WTC11 (cell line): Measurements from ENCODE around the gene B4GALT2. TPM values are rescaled to one million over a fixed set of nuclear protein-coding genes. Genes with fewer than 3 reads are reported as not detected.

Experiments
- ATAC-seq: fragments of 200-7000 bp; cut with Tn5 transposase; 2 replicates; pipeline ENCODE4 v1.10.0; 2021; ENCODE audit warnings: mild to moderate bottlenecking, moderate library complexity
- CTCF ChIA-PET: fragments of 300-600 bp; sonication (Branson Sonifier 250); formaldehyde crosslinking; loops from one replicate; lab custom pipeline; 2021; ENCODE audit warnings: antibody characterized with exemption; lab: Charles Lee
- POLR2A ChIA-PET: fragments of 350-600 bp; sonication (Branson Sonifier 250); formaldehyde crosslinking; loops from one replicate; lab custom pipeline; 2021; ENCODE audit warnings: antibody characterized with exemption; lab: Charles Lee
- DNase-seq: peaks from one replicate; pipeline ENCODE4 v3.0.0; 2021; ENCODE audit warnings: low spot score
- H3K27ac Mint-ChIP-seq: 2 replicates; pipeline ENCODE4 v1.8.0; 2021; ENCODE audit warnings: mixed read lengths
- H3K27me3 Mint-ChIP-seq: 2 replicates; pipeline ENCODE4 v1.8.0; 2021; ENCODE audit warnings: low read depth, mild to moderate bottlenecking, moderate library complexity, mixed read lengths
- H3K36me3 Mint-ChIP-seq: 2 replicates; pipeline ENCODE4 v1.8.0; 2021; ENCODE audit warnings: mixed read lengths
- H3K4me1 Mint-ChIP-seq: 2 replicates; pipeline ENCODE4 v1.8.0; 2022; ENCODE audit warnings: mixed read lengths
- H3K4me3 Mint-ChIP-seq: 2 replicates; pipeline ENCODE4 v1.8.0; 2021; ENCODE audit warnings: mild to moderate bottlenecking, moderate library complexity, mixed read lengths
- H3K9me3 Mint-ChIP-seq: 2 replicates; pipeline ENCODE4 v1.8.0; 2021; ENCODE audit warnings: mixed read lengths
- ERG ChIP-seq: fragments of 250-450 bp; sonication (Bioruptor Pico); IDR thresholded peaks from 2 replicates; pipeline ENCODE4 v1.8.0; 2021; ENCODE audit warnings: mild to moderate bottlenecking
- FOXK1 ChIP-seq: sonication (generic); formaldehyde crosslinking; IDR thresholded peaks from 2 replicates; pipeline ENCODE4 v1.8.0; 2022; ENCODE audit warnings: mild to moderate bottlenecking, moderate library complexity, missing genetic modification reagents
- GTF2I ChIP-seq: fragments of 250-450 bp; sonication (Bioruptor Pico); conservative IDR thresholded peaks from 2 replicates; pipeline ENCODE4 v1.4.0; 2021; ENCODE audit warnings: mild to moderate bottlenecking
- HMGA2 ChIP-seq: fragments of 250-450 bp; sonication (Bioruptor Pico); IDR thresholded peaks from 2 replicates; pipeline ENCODE4 v1.4.0; 2021; ENCODE audit warnings: mild to moderate bottlenecking, moderate library complexity
- NFATC4 ChIP-seq: fragments of 250-450 bp; sonication (Bioruptor Pico); IDR thresholded peaks from 2 replicates; pipeline ENCODE4 v1.9.0; 2021; ENCODE audit warnings: mild to moderate bottlenecking
- NR2C2 ChIP-seq: sonication (generic); formaldehyde crosslinking; IDR thresholded peaks from 2 replicates; pipeline ENCODE4 v1.8.0; 2022; ENCODE audit warnings: mild to moderate bottlenecking, missing genetic modification reagents
- OVOL2 ChIP-seq: fragments of 250-450 bp; sonication (Bioruptor Pico); IDR thresholded peaks from 2 replicates; pipeline ENCODE4 v1.9.0; 2021; ENCODE audit warnings: mild to moderate bottlenecking, borderline replicate concordance
- PRDM15 ChIP-seq: sonication (generic); formaldehyde crosslinking; IDR thresholded peaks from 2 replicates; pipeline ENCODE4 v1.8.0; 2022; ENCODE audit warnings: missing genetic modification reagents
- PRRX2 ChIP-seq: fragments of 250-450 bp; sonication (Bioruptor Pico); IDR thresholded peaks from 2 replicates; pipeline ENCODE4 v1.8.0; 2021; ENCODE audit warnings: mild to moderate bottlenecking
- RORB ChIP-seq: fragments of 250-450 bp; sonication (Bioruptor Pico); IDR thresholded peaks from 2 replicates; pipeline ENCODE4 v1.9.0; 2021; ENCODE audit warnings: mild to moderate bottlenecking
- TCF7 ChIP-seq: sonication (generic); formaldehyde crosslinking; IDR thresholded peaks from 2 replicates; pipeline ENCODE4 v1.8.0; 2022; ENCODE audit warnings: mild to moderate bottlenecking, low read depth, missing genetic modification reagents, moderate library complexity
- TP53 ChIP-seq: sonication (generic); formaldehyde crosslinking; IDR thresholded peaks from 2 replicates; pipeline ENCODE4 v1.8.1; 2023; ENCODE audit warnings: mild to moderate bottlenecking, missing genetic modification reagents
- ZMAT4 ChIP-seq: fragments of 250-450 bp; sonication (Bioruptor Pico); IDR thresholded peaks from 2 replicates; pipeline ENCODE4 v1.9.0; 2021; ENCODE audit warnings: mild to moderate bottlenecking
- ZNF121 ChIP-seq: sonication (generic); formaldehyde crosslinking; IDR thresholded peaks from 2 replicates; pipeline ENCODE4 v1.8.0; 2023; ENCODE audit warnings: missing genetic modification reagents
- ZNF232 ChIP-seq: sonication (generic); formaldehyde crosslinking; IDR thresholded peaks from 2 replicates; pipeline ENCODE4 v1.8.0; 2022; ENCODE audit warnings: mild to moderate bottlenecking, missing genetic modification reagents
- total RNA-seq: library from RNA; stranded (reverse); gene quantifications from 3 replicates; pipeline ENCODE4 v1.2.3, GENCODE V29; 2021
- TF ChIP-seq, protein P1 (sequence below): sonication (generic); formaldehyde crosslinking; IDR thresholded peaks from 2 replicates; pipeline ENCODE4 v1.8.1; 2023; ENCODE audit warnings: mild to moderate bottlenecking, moderate library complexity, missing genetic modification reagents
- TF ChIP-seq, protein P2 (sequence below): sonication (generic); formaldehyde crosslinking; IDR thresholded peaks from 2 replicates; pipeline ENCODE4 v1.8.1; 2023; ENCODE audit warnings: mild to moderate bottlenecking, missing genetic modification reagents, moderate library complexity
- TF ChIP-seq, protein P3 (sequence below): sonication (generic); formaldehyde crosslinking; IDR thresholded peaks from 2 replicates; pipeline ENCODE4 v1.8.0; 2022; ENCODE audit warnings: mild to moderate bottlenecking, missing genetic modification reagents

The B4GALT2 gene
- total RNA-seq, 1 experiment from 2014 or later: 66.7 TPM

- no peak for TF ChIP-seq NR2C2 (CRISPR knock-in tag)
- no peak for TF ChIP-seq ZMAT4 (CRISPR knock-in tag)
- TF ChIP-seq, all 79 proteins: peak for 18
These were observed 12.6 kb downstream of the B4GALT2 start, which contains the start of gene CCDC24 (continued) for GRCh38 chr1:43991476-43992231.

DNA sequence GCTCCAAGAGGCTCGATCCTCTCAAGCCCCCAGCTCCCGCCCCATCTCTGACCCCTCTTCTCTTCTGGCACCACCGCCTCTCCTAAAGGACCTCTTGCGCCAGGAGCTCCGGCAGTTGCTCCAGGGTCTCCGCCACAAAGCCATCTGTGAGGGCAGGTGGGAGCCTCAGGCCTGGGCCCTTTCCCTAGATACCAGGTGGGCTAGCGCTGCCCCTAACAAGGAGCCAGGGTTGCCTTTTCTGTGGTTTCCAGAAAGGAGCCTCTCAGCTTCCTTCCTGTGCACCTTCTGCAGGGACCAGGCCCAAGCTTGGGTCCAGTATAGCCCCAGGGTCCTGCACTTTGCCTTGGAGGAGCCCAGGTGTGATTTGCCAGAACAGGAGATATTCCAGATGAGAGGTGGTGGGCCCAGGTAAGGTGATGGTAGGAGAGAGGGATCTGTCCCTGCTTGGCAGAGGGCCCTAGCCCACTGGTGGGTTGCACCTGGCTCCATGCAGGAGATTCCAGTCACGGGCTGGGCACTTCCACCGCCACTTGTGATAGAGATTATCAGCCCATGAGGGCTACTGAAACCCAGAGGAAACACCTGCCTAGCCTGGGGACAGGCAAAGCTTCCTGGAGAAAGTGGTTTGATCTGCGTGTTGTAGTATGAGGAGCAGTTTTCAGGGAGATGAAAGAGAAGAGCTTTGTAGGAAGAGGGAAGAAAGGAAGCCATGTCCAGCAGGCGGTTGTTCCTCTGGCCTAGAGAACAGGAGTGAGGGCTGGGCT lies 13.4 kb downstream of the B4GALT2 start:
- Mint-ChIP-seq H3K27me3 (peaks cover 18% of the 10 kb centered on the region), H3K27ac (peak overlapping the region; percentile 0; the same call in 1 of the 2 replicates), H3K9me3 (no peaks in the 10 kb centered on the region), H3K4me1 (peaks cover 22% of the 10 kb centered on the region), H3K36me3 (no peaks in the 10 kb centered on the region), H3K4me3 (peak overlapping the region; percentile 86)
- DNase-seq (no peak), ATAC-seq (no peak)
- ChIA-PET CTCF (interaction anchor here (0.8 to 9.8 kb wide), 19 partner anchors 7 to 660 kb away, joined by 3 to 87 read pairs (median 4); partner anchors contain the start of gene DPH2), POLR2A (interaction anchor here (0.6 to 3.0 kb wide), 7 partner anchors 16 to 422 kb away, joined by 3 to 13 read pairs (median 3); partner anchors contain the start of genes ATP6V0B and DPH2)
- TF ChIP-seq PRRX2 (CRISPR knock-in tag): no peak
- no peak for TF ChIP-seq ZNF232

GRCh38 chr1:43993206-43993914 lies 14.3 kb downstream of the B4GALT2 start:
- DNase-seq: no peak
- Mint-ChIP-seq H3K36me3 (no peaks in the 10 kb centered on the region), H3K27ac (no peak overlapping the region), H3K27me3 (peaks cover 14% of the 10 kb centered on the region), H3K4me1 (peaks cover 25% of the 10 kb centered on the region), H3K4me3 (peak overlapping the region; percentile 86; the same call in 1 of the 2 replicates), H3K9me3 (no peaks in the 10 kb centered on the region)
- ChIA-PET POLR2A (interaction anchor here (0.9 to 3.0 kb wide), 2 partner anchors 19 to 21 kb away, joined by 5 to 13 read pairs; partner anchors contain the start of gene ATP6V0B), CTCF (interaction anchor here (0.9 to 9.8 kb wide), 12 partner anchors 12 to 659 kb away, joined by 3 to 87 read pairs (median 6); no protein-coding TSS in a partner anchor)
- peak; percentile 76 for TF ChIP-seq ZNF121
- TF ChIP-seq, protein P1, sequence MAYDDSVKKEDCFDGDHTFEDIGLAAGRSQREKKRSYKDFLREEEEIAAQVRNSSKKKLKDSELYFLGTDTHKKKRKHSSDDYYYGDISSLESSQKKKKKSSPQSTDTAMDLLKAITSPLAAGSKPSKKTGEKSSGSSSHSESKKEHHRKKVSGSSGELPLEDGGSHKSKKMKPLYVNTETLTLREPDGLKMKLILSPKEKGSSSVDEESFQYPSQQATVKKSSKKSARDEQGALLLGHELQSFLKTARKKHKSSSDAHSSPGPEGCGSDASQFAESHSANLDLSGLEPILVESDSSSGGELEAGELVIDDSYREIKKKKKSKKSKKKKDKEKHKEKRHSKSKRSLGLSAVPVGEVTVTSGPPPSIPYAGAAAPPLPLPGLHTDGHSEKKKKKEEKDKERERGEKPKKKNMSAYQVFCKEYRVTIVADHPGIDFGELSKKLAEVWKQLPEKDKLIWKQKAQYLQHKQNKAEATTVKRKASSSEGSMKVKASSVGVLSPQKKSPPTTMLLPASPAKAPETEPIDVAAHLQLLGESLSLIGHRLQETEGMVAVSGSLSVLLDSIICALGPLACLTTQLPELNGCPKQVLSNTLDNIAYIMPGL (CRISPR knock-in tag): no peak
- no peak for ATAC-seq

DNA sequence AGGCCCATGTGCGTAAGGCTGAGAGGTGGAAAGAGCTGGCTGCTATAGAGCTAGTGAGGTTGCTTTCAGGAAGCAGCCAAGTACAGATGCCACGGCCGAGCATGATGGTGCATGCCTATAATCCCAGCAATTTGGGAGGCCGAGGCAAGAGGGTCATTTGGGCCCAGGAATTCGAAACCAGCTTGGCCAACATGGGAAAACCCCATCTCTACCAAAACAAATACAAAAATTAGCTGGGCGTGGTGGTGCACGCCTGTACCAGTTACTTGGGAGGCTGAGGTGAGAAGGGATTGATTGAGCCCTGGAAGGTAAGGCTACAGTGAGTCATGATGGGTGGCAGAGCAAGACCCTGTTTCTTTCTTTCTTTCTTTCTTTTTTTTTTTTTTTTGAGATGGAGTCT lies 15.1 kb downstream of the B4GALT2 start:
- POLR2A ChIA-PET: interaction anchor here (0.6 to 3.0 kb wide), 2 partner anchors 20 to 42 kb away, joined by 4 to 13 read pairs; partner anchors contain the start of gene ATP6V0B
- Mint-ChIP-seq H3K27me3 (peaks cover 14% of the 10 kb centered on the region), H3K4me3 (no peak overlapping the region), H3K36me3 (no peaks in the 10 kb centered on the region), H3K4me1 (peaks cover 25% of the 10 kb centered on the region), H3K9me3 (no peaks in the 10 kb centered on the region), H3K27ac (no peak overlapping the region)
- DNase-seq (no peak), ATAC-seq (no peak)
- CTCF ChIA-PET: interaction anchor here (1.0 to 9.8 kb wide), 8 partner anchors 11 to 228 kb away, joined by 3 to 87 read pairs (median 10); no protein-coding TSS in a partner anchor
- no peak for TF ChIP-seq PRDM15 (CRISPR knock-in tag)
- no peak for TF ChIP-seq GTF2I
- no peak for TF ChIP-seq PRRX2 (CRISPR knock-in tag)
- TF ChIP-seq, protein P2, sequence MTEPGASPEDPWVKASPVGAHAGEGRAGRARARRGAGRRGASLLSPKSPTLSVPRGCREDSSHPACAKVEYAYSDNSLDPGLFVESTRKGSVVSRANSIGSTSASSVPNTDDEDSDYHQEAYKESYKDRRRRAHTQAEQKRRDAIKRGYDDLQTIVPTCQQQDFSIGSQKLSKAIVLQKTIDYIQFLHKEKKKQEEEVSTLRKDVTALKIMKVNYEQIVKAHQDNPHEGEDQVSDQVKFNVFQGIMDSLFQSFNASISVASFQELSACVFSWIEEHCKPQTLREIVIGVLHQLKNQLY (CRISPR knock-in tag): no peak
- no peak for TF ChIP-seq NFATC4 (CRISPR knock-in tag)
- no peak for TF ChIP-seq TP53 (CRISPR knock-in tag)
- no peak for TF ChIP-seq HMGA2 (CRISPR knock-in tag)
- TF ChIP-seq FOXK1 (CRISPR knock-in tag): no peak
- no peak for TF ChIP-seq RORB (CRISPR knock-in tag)
- TF ChIP-seq ERG: no peak
- TF ChIP-seq OVOL2 (CRISPR knock-in tag): no peak
- no peak for TF ChIP-seq TCF7 (CRISPR knock-in tag)
- TF ChIP-seq, protein P3, sequence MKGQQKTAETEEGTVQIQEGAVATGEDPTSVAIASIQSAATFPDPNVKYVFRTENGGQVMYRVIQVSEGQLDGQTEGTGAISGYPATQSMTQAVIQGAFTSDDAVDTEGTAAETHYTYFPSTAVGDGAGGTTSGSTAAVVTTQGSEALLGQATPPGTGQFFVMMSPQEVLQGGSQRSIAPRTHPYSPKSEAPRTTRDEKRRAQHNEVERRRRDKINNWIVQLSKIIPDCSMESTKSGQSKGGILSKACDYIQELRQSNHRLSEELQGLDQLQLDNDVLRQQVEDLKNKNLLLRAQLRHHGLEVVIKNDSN (CRISPR knock-in tag): no peak
